OCI-LY1 (cell line): Measurements from ENCODE around the gene EIF3J.

Experiments
- EZH2 ChIP-seq: fragments of 200-600 bp; sonication (generic), shearing (Covaris generic); IDR thresholded peaks from 2 replicates; pipeline ENCODE4 v1.8.0; 2017; ENCODE audit warnings: borderline replicate concordance, mixed run types, mild to moderate bottlenecking, antibody characterized with exemption, low read length, moderate library complexity, mixed read lengths
- TF ChIP-seq, protein P1 (sequence below): fragments of 200-600 bp; sonication (generic), shearing (Covaris generic); IDR thresholded peaks from 2 replicates; pipeline ENCODE4 v1.5.1; 2017; ENCODE audit warnings: mild to moderate bottlenecking, antibody characterized with exemption, low read length, moderate library complexity, mixed read lengths

DNA sequence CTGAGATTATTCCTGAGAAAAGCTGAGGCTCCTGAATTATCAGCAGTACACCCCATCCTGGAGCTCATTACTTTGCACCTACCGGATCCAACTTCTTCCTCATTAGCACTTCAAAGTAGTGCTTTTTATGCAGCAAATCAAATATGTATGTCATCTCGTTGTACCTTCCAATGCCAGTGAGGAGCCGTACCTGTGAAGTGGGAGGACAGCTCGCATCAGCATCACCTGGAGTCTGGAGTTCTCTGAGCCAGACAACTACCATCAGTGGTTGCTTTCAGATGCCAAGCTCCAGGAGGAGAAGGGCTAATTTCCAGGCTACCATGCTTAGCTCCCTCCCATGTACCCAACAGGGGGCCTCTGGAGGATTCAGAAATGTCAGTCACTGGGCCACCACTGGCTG, 32.4 kb downstream of the EIF3J start:
- TF ChIP-seq, protein P1, sequence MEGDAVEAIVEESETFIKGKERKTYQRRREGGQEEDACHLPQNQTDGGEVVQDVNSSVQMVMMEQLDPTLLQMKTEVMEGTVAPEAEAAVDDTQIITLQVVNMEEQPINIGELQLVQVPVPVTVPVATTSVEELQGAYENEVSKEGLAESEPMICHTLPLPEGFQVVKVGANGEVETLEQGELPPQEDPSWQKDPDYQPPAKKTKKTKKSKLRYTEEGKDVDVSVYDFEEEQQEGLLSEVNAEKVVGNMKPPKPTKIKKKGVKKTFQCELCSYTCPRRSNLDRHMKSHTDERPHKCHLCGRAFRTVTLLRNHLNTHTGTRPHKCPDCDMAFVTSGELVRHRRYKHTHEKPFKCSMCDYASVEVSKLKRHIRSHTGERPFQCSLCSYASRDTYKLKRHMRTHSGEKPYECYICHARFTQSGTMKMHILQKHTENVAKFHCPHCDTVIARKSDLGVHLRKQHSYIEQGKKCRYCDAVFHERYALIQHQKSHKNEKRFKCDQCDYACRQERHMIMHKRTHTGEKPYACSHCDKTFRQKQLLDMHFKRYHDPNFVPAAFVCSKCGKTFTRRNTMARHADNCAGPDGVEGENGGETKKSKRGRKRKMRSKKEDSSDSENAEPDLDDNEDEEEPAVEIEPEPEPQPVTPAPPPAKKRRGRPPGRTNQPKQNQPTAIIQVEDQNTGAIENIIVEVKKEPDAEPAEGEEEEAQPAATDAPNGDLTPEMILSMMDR: no peak
- TF ChIP-seq EZH2: no peak
